Measurements from ENCODE around the gene HDAC4.
A peak's percentile ranks its signal among the peaks of the same experiment; 100 is the strongest.

Gene HDAC4

GRCh38 chr2:239037559-239037910 lies 363.3 kb downstream of the HDAC4 start:
- no peak for DNase-seq

GRCh38 chr2:239036819-239037558 lies 363.8 kb downstream of the HDAC4 start:
- no peak for DNase-seq

GRCh38 chr2:239035997-239036731 lies 364.7 kb downstream of the HDAC4 start:
- DNase-seq, result no peak

- DNase-seq, result no peak
Observed at GRCh38 chr2:239035361-239035814, 365.4 kb downstream of the HDAC4 start.

- DNase-seq, result no peak
Observed at GRCh38 chr2:239034561-239035341, 366.1 kb downstream of the HDAC4 start.

GRCh38 chr2:239033801-239034560 lies 366.8 kb downstream of the HDAC4 start:
- DNase-seq, result no peak

- no peak for DNase-seq
Observed at GRCh38 chr2:239029958-239030357, 370.9 kb downstream of the HDAC4 start.

- no peak for DNase-seq
Observed at GRCh38 chr2:239028253-239028619, 372.6 kb downstream of the HDAC4 start.

GRCh38 chr2:239027391-239028252 lies 373.2 kb downstream of the HDAC4 start:
- peak; percentile 36 for DNase-seq

- DNase-seq, result no peak
Observed at GRCh38 chr2:239026711-239027361, 374.0 kb downstream of the HDAC4 start.

- peak; percentile 70 for DNase-seq
Observed at GRCh38 chr2:239025951-239026461, 374.8 kb downstream of the HDAC4 start.

GRCh38 chr2:239025096-239025801 lies 375.6 kb downstream of the HDAC4 start:
- DNase-seq, result peak; percentile 88

GRCh38 chr2:239024226-239024625 lies 376.6 kb downstream of the HDAC4 start:
- no peak for DNase-seq

GRCh38 chr2:239022437-239023260 lies 378.2 kb downstream of the HDAC4 start:
- DNase-seq, result no peak

- no peak for DNase-seq
Observed at GRCh38 chr2:239021651-239022436, 379.0 kb downstream of the HDAC4 start.

GRCh38 chr2:239021224-239021623 lies 379.6 kb downstream of the HDAC4 start:
- no peak for DNase-seq

GRCh38 chr2:239020541-239021041 lies 380.2 kb downstream of the HDAC4 start:
- DNase-seq, result no peak

GRCh38 chr2:239019183-239019581 lies 381.6 kb downstream of the HDAC4 start:
- no peak for DNase-seq

Data from fibroblast of skin of back (primary cell).